Renal pelvis (tissue), 12 donors: Measurements from ENCODE around the gene IFI27L1. TPM values are rescaled to one million over a fixed set of nuclear protein-coding genes. Genes with fewer than 3 reads are reported as not detected.
A peak's percentile ranks its signal among the peaks of the same experiment; 100 is the strongest.

ENCODE experiments used
- DNase-seq: peaks from one replicate; pipeline ENCODE4 v3.0.0-alpha.2; 2013
- long read RNA-seq, 16 experiments: transcript quantifications; one replicate each; lab custom pipeline, GENCODE V29; 2026
- polyA plus RNA-seq, 3 donors: library from polyadenylated mRNA; unstranded; fragments of 120-200 nt; gene quantifications; one replicate each; pipeline ENCODE4 v1.2.1, GENCODE V29; 2013; ENCODE audit not compliant: insufficient read length in 3 of 3

The IFI27L1 gene
- 10 to 100 TPM; 27.6 to 34.5 (median 30.5) TPM for polyA plus RNA-seq
- long read RNA-seq, donor 1, transcript IFI27L1-209 (5 exons, 680 nt): major isoform, 6 of 13 reads
- long read RNA-seq, donor 1, partial matches to known transcripts: 0 of 13 reads
- long read RNA-seq, donor 1, other reads (novel, unspliced or antisense): 5 of 13 reads
- long read RNA-seq, donor 2, transcript IFI27L1-209 (5 exons, 680 nt): major isoform, 5 of 5 reads
- long read RNA-seq, donor 2, partial matches to known transcripts: 0 of 5 reads
- long read RNA-seq, donor 2, other reads (novel, unspliced or antisense): 0 of 5 reads
- long read RNA-seq, donor 3, transcript IFI27L1-209 (5 exons, 680 nt): major isoform, 7 of 7 reads
- long read RNA-seq, donor 3, partial matches to known transcripts: 0 of 7 reads
- long read RNA-seq, donor 3, other reads (novel, unspliced or antisense): 0 of 7 reads
- long read RNA-seq, donor 4, transcript IFI27L1-209 (5 exons, 680 nt): major isoform, 12 of 13 reads
- long read RNA-seq, donor 4, partial matches to known transcripts: 0 of 13 reads
- long read RNA-seq, donor 4, other reads (novel, unspliced or antisense): 0 of 13 reads
- long read RNA-seq, donor 5, transcript IFI27L1-209 (5 exons, 680 nt): major isoform, 5 of 7 reads
- long read RNA-seq, donor 5, partial matches to known transcripts: 0 of 7 reads
- long read RNA-seq, donor 5, other reads (novel, unspliced or antisense): 0 of 7 reads
- long read RNA-seq, donor 6, partial matches to known transcripts: 20 of 80 reads
- long read RNA-seq, donor 6, other reads (novel, unspliced or antisense): 56 of 80 reads
- long read RNA-seq, donor 7, transcript IFI27L1-209 (5 exons, 680 nt): major isoform, 6 of 132 reads
- long read RNA-seq, donor 7, partial matches to known transcripts: 28 of 132 reads
- long read RNA-seq, donor 7, other reads (novel, unspliced or antisense): 95 of 132 reads
- long read RNA-seq, donor 8, partial matches to known transcripts: 0 of 7 reads
- long read RNA-seq, donor 8, other reads (novel, unspliced or antisense): 0 of 7 reads
- long read RNA-seq, donor 9, transcript IFI27L1-209 (5 exons, 680 nt): major isoform, 11 of 21 reads
- long read RNA-seq, donor 9, partial matches to known transcripts: 0 of 21 reads
- long read RNA-seq, donor 9, other reads (novel, unspliced or antisense): 7 of 21 reads
- long read RNA-seq, donor 10, transcript IFI27L1-209 (5 exons, 680 nt): major isoform, 6 of 98 reads
- long read RNA-seq, donor 10, partial matches to known transcripts: 0 of 98 reads
- long read RNA-seq, donor 10, other reads (novel, unspliced or antisense): 91 of 98 reads
- long read RNA-seq, donor 11, partial matches to known transcripts: 0 of 3 reads
- long read RNA-seq, donor 11, other reads (novel, unspliced or antisense): 0 of 3 reads
- long read RNA-seq, donor 12, transcript IFI27L1-209 (5 exons, 680 nt): major isoform, 7 of 10 reads
- long read RNA-seq, donor 12, partial matches to known transcripts: 0 of 10 reads
- long read RNA-seq, donor 12, other reads (novel, unspliced or antisense): 0 of 10 reads
- long read RNA-seq, donor 13, partial matches to known transcripts: 0 of 3 reads
- long read RNA-seq, donor 13, other reads (novel, unspliced or antisense): 0 of 3 reads
- long read RNA-seq, donor 14: 0 reads
- long read RNA-seq, donor 15: 0 reads
- long read RNA-seq, donor 16, transcript IFI27L1-209 (5 exons, 680 nt): major isoform, 9 of 11 reads
- long read RNA-seq, donor 16, partial matches to known transcripts: 0 of 11 reads
- long read RNA-seq, donor 16, other reads (novel, unspliced or antisense): 0 of 11 reads

- peak; percentile 93 for DNase-seq
These were observed at the start of gene IFI27L1, which contains the start of gene DDX24 for GRCh38 chr14:94080621-94081385. TSS of gene IFI27L1 (plus strand) at chr14:94081310. CDS start at chr14:94096938, 15,628 bp downstream. TSS of gene DDX24 (minus strand) at chr14:94081202. CDS start at chr14:94079742, 1,460 bp downstream.

- no peak for DNase-seq
These were observed 49.2 kb upstream of the IFI27L1 start for GRCh38 chr14:94031883-94032279.

- no peak for DNase-seq
These were observed 46.2 kb upstream of the IFI27L1 start for GRCh38 chr14:94034886-94035285.

GRCh38 chr14:94036313-94037167 lies 44.6 kb upstream of the IFI27L1 start:
- no peak for DNase-seq

- DNase-seq: no peak
These were observed 43.2 kb upstream of the IFI27L1 start for GRCh38 chr14:94037954-94038353.

GRCh38 chr14:94038510-94038909 lies 42.6 kb upstream of the IFI27L1 start:
- DNase-seq: no peak

- no peak for DNase-seq
These were observed 42.0 kb upstream of the IFI27L1 start for GRCh38 chr14:94038921-94039629.

GRCh38 chr14:94040247-94040646 lies 40.9 kb upstream of the IFI27L1 start:
- no peak for DNase-seq

- no peak for DNase-seq
These were observed 40.3 kb upstream of the IFI27L1 start for GRCh38 chr14:94040796-94041195.

- DNase-seq: no peak
These were observed 39.4 kb upstream of the IFI27L1 start for GRCh38 chr14:94041551-94042346.

- DNase-seq: no peak
These were observed 38.5 kb upstream of the IFI27L1 start for GRCh38 chr14:94042433-94043091.

- no peak for DNase-seq
These were observed 37.9 kb upstream of the IFI27L1 start for GRCh38 chr14:94043111-94043755.

- no peak for DNase-seq
These were observed 37.2 kb upstream of the IFI27L1 start for GRCh38 chr14:94043756-94044475.

GRCh38 chr14:94044476-94045091 lies 36.5 kb upstream of the IFI27L1 start:
- DNase-seq: no peak

GRCh38 chr14:94045101-94045500 lies 36.0 kb upstream of the IFI27L1 start:
- DNase-seq: no peak
